Measurements from ENCODE around the gene SLC6A18.
"Not testable (repeated sequence)": the region's sequence is repeated elsewhere in the genome, so short reads cannot be mapped to it uniquely, and the experiment has no call there.

SLC6A18 gene

DNA sequence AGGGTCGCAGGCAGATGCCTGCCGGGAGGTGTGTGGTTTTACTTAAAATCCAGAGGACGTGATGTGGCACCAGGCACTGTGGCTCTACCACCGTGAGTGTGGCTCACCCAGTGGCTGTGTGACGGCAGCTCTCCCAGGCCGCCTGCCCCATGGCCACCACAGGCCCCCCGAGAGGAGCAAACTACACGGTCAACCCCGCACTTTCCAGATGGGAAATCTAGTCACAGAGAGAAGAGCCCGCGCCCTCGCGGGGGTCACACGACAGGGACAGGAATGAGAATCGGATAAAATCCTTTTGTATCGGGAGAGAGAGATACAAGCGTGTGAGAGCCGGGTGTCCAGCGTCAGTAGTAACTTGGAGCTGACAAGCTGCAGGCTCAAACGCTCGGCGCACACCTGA is 45.2 kb downstream of the SLC6A18 start:
- in situ Hi-C loops (cut with MboI; ENCODE audit: low pct_unique_long_range_greater_than_20kb, low sequenced_read_pairs, unreplicated experiment) = no loop called here
- DNase-seq (ENCODE audit: low spot score) = no peak
- TF ChIP-seq, protein P1, sequence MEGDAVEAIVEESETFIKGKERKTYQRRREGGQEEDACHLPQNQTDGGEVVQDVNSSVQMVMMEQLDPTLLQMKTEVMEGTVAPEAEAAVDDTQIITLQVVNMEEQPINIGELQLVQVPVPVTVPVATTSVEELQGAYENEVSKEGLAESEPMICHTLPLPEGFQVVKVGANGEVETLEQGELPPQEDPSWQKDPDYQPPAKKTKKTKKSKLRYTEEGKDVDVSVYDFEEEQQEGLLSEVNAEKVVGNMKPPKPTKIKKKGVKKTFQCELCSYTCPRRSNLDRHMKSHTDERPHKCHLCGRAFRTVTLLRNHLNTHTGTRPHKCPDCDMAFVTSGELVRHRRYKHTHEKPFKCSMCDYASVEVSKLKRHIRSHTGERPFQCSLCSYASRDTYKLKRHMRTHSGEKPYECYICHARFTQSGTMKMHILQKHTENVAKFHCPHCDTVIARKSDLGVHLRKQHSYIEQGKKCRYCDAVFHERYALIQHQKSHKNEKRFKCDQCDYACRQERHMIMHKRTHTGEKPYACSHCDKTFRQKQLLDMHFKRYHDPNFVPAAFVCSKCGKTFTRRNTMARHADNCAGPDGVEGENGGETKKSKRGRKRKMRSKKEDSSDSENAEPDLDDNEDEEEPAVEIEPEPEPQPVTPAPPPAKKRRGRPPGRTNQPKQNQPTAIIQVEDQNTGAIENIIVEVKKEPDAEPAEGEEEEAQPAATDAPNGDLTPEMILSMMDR (IDR thresholded peaks at IDR 0.05; ENCODE audit: extremely low read depth, insufficient read depth, missing control alignments) = no peak

DNA sequence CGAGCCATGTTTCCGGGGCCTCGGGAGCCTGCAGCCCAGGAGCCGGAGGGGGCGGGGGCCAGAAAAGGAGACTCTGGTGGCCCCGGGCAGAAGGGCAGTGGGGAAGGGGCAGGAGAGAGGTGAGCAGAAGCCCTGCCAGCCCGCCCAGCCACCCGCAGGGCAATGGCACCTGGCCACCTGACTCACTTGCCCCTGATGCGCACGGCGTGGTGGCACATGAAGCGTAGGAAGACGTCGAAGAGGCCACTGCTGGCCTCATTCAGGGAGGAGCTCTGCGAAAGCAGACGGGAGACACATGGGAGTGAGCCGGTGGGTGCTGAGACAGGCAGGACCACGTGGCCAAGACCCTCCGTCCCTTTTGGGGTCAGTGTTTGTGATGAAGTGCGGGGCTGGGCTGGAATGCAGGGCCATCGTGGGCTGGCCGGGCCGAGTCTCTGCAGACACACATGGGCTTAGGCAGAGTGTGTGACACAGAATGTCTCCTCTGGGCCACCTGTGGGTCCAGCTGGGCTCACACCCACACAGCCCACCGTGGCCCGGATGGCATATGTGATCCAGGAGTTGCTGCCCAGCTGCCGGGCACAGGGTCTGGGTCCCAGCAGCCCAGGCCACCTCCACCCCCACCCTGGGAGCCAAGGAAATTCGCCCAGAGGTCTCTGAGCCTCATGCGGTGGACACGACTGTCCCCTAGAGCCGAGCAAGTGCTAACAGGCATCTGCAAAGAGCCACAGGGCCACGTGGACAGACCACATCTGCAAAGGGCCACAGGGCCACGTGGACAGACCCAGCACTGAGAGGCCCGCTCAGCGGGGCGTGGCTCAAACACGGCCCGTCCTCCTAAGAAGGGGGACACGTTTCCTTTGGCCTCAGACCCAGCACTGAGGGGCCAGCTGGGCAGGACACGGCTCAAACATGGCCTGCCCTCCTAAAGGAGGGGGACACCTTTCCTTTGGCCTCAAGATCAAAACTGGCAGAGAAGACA is 46.0 kb downstream of the SLC6A18 start:
- no peak for DNase-seq (ENCODE audit: low spot score)
- in situ Hi-C loops (cut with MboI; ENCODE audit: low pct_unique_long_range_greater_than_20kb, low sequenced_read_pairs, unreplicated experiment) = no loop called here
- TF ChIP-seq, protein P1 (IDR thresholded peaks at IDR 0.05; ENCODE audit: extremely low read depth, insufficient read depth, missing control alignments) = no peak

- in situ Hi-C loops (cut with MboI; ENCODE audit: low pct_unique_long_range_greater_than_20kb, low sequenced_read_pairs, unreplicated experiment) = no loop called here
- no peak for DNase-seq (ENCODE audit: low spot score)
- TF ChIP-seq, protein P1 (IDR thresholded peaks at IDR 0.05; ENCODE audit: extremely low read depth, insufficient read depth, missing control alignments) = no peak
Measured at GRCh38 chr5:1272201-1272600, 47.0 kb downstream of the SLC6A18 start.

- DNase-seq (ENCODE audit: low spot score) = no peak
- TF ChIP-seq, protein P1 (IDR thresholded peaks at IDR 0.05; ENCODE audit: extremely low read depth, insufficient read depth, missing control alignments) = no peak
- in situ Hi-C loops (cut with MboI; ENCODE audit: low pct_unique_long_range_greater_than_20kb, low sequenced_read_pairs, unreplicated experiment) = no loop called here
Measured at GRCh38 chr5:1273745-1274144, 48.6 kb downstream of the SLC6A18 start.

GRCh38 chr5:1274471-1274870 is 49.3 kb downstream of the SLC6A18 start:
- in situ Hi-C loops (cut with MboI; ENCODE audit: low pct_unique_long_range_greater_than_20kb, low sequenced_read_pairs, unreplicated experiment) = no loop called here
- DNase-seq (ENCODE audit: low spot score) = no peak
- TF ChIP-seq, protein P1 (IDR thresholded peaks at IDR 0.05; ENCODE audit: extremely low read depth, insufficient read depth, missing control alignments) = no peak

DNA sequence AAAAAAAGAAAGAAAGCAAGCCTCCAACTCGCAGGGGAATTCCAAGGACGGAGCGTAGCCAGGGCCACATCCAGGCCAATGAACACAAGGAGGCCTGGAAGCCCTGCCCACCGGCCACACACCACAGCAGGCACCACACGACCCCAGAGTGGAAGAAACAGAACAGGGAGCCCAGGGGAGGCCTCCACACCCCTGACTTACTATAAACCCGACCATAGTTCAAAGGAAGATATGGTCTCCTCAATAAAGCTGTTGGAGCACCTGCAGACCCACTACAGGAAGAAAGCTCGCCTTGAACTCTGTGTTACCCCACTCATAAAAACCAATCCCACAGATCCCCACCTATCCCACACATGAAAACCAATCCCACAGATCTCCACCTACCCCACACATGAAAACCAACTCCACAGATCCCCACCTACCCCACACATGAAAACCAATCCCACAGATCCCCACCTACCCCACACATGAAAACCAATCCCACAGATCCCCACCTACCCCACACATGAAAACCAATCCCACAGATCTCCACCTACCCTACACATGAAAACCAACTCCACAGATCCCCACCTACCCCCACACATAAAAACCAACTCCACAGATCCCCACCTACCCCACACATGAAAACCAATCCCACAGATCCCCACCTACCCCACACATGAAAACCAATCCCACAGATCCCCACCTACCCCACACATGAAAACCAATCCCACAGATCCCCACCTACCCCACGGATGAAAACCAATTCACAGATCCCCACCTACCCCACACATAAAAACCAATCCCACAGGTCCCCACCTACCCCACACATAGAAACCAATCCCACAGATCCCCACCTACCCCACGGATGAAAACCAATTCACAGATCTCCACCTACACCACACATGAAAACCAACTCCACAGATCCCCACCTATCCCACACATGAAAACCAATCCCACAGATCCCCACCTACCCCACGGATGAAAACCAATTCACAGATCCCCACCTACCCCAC is 50.5 kb downstream of the SLC6A18 start:
- DNase-seq (ENCODE audit: low spot score); in situ Hi-C loops (cut with MboI; ENCODE audit: low pct_unique_long_range_greater_than_20kb, low sequenced_read_pairs, unreplicated experiment): not testable (repeated sequence)
